Stromal cell of bone marrow (primary cell): ENCODE data around the gene CADM1.

Experiments used
- DNase-seq: peaks from one replicate; pipeline ENCODE4 v3.0.0-alpha.2; 2012; ENCODE audit warnings: low read depth

CADM1 gene

DNA sequence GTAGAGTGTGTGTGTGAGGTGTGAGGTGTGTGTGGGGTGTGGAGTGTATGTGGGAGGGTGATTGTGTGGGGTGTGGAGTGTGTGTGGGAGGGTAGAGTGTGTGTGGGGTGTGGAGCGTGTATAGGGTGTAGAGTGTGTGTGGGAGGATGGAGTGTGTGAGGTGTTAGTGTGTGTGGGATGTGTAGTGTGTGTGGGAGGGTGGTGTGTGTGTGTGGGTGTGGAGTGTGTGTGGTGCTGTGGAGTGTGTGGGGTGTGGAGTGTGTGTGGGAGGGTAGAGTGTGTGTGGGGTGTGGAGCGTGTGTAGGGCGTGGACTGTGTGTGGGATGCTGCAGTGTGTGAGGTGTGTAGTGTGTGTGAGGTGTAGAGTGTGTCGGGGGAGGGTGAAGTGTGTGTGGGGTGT is 356.1 kb downstream of the CADM1 start:
- DNase-seq, result no peak

DNA sequence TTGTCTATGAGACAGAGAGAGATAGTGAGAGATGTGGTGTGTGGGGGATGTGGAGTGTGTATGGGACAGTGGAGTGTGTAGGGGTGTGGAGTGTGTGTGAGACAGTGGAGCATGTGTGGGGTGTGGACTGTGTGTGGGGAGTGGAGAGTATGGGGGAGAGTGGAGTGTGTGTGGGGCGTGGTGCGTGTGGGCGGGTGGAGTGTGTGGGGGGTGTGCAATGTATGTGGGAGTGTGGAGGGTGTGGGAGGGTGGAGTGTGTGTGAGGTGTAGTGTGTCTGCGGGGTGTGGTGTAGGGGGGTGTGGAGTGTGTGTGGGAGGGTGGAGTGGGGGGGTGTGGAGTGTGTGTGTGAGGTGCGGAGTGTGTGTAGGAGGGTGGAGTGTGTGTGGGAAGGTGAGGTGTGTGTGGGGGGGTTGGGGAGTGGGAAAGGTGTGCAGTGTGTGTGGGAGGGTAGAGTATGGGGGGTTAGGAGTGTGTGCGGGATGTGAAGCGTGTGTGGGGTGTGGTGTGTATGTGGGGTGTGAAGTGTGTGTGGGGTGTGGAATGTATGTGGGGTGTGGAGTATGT is 356.9 kb downstream of the CADM1 start:
- DNase-seq, result no peak

GRCh38 chr11:115146425-115146824 is 357.8 kb downstream of the CADM1 start:
- no peak for DNase-seq

DNA sequence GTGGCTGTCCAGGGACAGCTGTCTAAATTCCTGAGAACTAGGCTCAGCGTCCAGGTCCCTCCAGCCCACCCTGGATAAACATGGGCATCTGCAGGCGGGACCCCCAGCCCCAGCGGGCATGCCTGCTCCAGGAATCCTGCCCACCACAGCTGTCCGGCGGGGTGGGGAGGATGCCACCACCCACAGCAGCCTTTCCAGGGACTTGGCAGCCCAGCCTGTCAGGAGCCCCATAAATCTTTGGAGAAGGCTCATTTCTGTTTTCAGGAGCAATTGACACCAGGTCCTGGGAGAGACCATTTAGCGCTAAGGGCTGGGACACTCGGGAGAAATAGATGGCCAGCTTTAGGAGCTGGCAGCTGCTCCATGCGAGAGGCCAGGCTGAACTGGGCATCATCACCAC is 358.9 kb downstream of the CADM1 start:
- no peak for DNase-seq

GRCh38 chr11:115144914-115145313 is 359.3 kb downstream of the CADM1 start:
- no peak for DNase-seq

GRCh38 chr11:115144014-115144413 is 360.2 kb downstream of the CADM1 start:
- DNase-seq, result no peak

GRCh38 chr11:115141231-115142114 is 362.7 kb downstream of the CADM1 start:
- DNase-seq, result no peak

- DNase-seq, result no peak
These were observed 368.3 kb downstream of the CADM1 start for GRCh38 chr11:115135936-115136335.

DNA sequence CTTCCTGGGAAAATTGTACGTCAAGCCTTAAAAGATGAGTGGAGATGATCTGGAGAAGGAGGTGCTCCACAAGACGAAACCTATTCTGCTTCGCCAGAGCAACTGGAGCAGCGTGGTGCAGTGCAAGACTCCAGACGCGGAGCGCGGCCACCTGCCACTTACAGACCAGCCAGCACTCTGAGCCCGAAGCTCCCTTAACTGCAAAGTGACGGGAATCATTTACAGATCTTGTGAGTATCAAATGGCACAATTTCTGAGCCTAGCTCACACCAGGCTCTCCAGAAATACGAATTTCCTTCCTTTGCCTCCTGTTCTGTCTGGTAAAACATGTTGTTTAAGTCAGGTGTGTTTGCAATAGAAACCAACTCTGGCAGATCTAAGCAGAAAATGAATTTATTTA is 369.3 kb downstream of the CADM1 start:
- DNase-seq, result no peak

DNA sequence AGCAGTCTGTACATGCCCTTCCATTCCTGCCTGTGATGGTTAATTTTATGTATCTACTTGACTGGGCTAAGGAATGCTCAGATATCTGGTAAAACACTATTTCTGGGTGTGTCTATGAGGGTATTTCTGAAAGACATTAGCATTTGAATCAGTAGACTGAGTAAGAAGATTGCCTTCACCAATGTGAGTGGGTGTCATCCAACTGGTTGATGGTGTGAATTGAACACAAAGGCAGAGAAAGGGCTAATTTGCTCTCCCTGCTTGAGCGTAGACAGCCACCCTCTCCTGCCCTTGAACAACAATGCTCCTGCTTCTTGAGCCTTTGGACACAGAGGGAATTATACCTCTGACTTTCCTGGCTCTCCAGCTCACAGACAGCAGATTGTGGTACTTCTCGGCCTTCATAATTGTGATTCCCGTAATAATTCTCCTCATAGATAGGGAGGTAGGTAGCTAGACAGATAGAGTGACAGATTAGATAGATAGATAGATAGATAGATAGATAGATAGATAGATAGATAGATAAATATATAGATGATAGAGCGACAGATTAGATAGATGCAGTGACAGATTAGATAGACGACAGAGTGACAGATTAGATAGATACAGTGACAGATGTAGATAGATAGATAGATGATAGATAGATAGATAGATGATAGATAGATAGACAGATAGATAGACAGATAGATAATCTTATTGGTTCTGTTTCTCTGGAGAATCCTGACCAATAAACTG is 370.6 kb downstream of the CADM1 start:
- DNase-seq, result no peak

DNA sequence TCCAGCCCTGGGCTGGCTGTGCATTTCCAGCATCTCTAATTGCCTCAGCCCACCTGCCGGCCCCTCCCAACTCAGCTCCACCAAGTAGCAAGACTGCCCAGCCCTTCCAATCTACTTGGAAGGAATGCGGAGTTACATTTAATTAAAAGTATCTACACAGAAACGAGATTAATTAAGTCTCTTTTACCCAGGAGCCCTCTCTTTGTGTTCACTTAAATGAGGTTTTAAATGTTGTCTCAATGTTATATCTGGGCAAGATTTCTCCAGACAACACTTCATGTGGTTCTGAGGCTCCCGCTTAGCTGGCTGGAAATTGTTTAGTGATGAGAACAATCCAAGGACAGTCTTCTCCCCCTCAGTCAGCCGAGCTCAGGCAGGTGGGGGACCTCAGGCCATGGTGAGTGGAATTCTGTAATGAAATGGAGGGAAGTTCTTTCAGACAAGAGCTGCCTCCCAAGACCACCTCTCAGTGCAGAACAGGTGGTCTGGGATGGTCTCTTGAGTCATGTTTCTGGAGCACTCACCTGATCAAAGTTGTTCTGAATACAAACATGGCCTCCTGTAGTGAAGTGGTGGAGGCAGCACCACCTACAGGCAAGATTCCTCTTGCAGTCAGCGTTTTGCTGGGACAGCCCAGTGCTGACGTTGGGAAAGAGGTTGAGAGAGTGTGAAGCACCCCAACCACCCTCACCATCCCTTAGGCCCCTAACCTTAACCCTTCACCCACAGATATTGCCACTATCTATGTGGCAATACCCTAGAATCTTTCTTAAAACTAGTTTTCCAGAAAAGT is 371.6 kb downstream of the CADM1 start:
- no peak for DNase-seq

DNA sequence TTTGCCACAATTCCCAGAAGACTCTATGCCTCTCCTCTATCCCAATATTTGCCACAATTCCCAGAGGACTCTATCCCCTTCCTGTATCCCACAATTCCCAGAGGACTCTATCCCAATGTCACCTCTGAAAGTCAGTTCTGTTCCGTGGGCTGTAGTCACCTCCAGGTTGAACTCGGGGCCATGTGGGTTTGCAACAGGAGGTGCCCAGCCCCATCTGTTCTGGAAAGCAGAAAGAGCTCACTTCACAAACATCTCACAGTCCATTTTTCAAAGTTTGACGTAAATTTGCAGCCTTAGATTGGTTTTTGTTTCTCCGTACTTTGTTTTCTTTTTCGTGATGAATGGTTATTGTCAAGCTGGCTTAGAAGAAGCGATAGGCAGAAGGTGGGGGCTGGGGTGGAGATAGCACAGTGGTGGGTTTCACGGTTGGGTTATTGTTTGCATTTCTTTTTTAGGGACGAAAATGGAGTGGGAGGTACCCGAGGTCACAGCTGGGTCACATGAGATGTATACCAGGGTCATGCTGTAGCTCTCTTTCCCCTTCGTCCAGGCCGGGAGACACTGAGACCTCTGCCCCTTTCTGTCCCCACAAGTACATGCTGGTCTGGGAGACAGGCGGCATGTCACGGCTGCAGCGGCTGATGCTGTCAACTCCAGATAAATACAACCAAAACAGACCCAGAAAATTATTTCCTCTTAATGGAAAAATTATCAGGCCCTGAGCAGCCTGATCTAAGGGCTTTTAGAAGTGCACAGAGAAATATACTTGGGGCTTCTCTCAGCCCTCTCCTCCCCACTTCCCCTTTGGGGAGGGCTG is 374.5 kb downstream of the CADM1 start:
- DNase-seq, result no peak

DNA sequence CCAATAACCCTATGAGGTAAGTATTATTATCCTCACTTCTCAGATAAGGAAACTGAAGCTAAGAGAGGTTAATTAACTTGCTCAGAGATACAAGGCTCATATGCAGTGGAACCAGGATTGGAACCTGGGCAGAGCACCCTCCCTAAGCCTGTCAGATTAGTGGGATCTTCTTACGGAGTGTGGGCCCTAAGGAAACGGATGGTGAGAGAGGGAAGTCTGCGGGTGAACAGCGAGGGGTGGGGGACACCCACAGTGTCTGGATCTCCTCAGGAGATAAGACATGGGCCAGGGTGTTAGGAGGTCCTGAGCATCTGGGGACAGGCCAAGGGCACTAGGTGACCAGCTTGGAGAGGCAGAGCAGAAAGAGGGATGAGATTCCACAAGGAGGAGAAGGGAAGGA is 376.0 kb downstream of the CADM1 start:
- DNase-seq, result no peak

DNA sequence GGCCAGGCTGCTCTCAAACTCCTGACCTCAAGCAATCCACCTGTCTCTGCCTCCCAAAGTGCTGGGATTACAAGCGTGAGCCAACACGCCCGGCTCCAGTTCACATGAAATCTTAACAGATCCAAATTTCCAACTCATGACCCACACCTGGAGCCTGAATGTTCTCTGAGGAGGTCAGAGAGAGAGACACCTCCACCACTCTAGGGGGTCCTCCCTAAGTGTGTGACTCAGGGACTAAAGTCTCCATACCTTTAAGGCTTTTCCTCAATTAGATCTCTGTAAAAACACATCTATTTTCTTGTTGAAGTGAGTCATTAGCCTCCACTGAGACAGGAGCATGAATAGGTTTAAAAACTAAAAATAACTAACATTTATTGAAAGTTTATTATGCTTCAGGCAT is 376.4 kb downstream of the CADM1 start:
- DNase-seq, result no peak

GRCh38 chr11:115126515-115127208 is 377.6 kb downstream of the CADM1 start:
- DNase-seq, result no peak

DNA sequence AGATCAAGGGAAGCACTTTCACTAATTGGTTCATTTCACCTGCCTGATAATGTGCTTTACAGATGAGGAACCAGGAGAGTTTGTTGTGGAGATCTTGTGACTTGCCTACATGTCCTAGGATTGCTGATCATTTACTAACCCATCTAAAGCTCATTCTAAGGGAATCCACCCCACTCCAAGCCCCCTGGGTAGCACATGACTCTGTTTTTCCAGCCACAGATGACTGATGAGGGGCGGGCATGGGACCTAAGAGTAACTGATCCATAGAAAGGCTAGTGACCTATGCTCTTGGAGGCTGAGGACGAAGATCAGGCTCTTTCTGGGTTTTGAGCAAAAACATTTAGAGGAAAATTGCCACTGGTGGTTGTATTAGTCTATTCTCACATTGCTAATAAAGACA is 378.1 kb downstream of the CADM1 start:
- DNase-seq, result no peak

DNA sequence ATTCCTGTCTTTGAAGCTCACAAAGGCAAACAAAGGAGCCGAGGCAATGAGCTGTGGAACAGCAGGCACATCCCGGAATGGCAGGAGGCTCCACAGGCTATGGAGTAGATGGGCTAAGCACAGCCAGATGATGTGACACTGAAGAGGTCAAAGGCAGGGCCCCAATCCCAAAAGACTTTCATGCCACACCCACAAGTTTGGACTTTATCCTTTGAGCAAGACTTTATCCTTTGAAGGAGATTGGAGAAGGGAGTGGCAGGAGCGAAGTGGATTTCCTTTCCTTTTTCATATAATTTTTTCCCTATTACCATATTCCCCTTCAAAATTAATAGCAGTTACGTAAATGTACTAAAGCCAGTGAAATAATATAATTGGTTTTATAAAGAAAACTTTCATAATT is 379.4 kb downstream of the CADM1 start:
- no peak for DNase-seq

DNA sequence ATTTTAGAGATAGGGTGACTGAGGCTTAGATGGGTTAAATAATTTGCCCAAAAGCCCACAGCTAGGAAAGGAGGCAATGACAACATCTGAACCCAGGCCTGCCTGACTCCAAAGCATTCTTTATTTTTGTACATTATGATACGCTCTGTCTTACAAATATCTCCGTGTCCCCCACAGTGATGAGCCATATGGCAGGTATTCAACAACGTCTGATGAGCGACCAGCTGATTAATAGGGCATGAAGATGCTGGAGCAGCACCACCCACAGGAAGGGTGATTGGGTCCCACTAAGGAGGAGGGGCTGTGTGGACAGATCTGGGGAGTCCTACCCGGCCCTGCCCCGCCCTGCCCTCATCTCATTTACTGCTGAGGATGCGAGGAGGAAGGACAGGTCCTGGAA is 380.6 kb downstream of the CADM1 start:
- no peak for DNase-seq

- no peak for DNase-seq
These were observed 381.9 kb downstream of the CADM1 start for GRCh38 chr11:115122274-115122673.
